ENCODE measurements around the gene PLAGL2. TPM values are rescaled to one million over a fixed set of nuclear protein-coding genes. Genes with fewer than 3 reads are reported as not detected.

Gene PLAGL2
- total RNA-seq, 1 experiment from 2014 or later = 30.5 TPM

DNA sequence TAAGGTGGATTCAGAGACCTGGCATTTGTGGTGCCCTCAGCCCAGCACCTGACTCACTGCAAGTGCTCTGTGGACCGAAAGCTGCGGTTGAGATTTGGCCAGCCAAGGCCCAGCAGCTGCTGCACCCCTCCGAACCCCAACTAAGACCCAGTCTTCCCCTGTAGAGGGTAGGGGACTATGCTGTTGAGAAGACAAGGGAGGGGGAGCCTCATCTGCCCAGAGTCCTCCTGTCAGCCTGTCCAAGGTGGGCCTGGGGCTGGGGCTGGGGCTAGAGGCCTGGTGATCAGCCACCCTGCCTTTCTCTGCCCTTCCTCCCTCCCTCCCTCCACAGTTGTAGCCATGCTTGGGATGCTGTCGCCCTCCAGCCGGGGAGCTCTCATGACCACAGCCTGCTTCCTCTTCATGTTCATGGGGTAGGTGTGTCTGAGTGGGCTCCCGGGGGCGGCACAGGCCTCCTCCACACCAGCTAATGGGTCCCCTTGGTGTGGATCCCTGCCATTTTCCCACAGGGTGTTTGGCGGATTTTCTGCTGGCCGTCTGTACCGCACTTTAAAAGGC lies 57.2 kb downstream of the PLAGL2 start:
- CTCF ChIA-PET = no interaction called here
- H3K4me3 Mint-ChIP-seq (ENCODE audit: low read depth, unreplicated experiment) = no peak overlapping the region
- DNase-seq = no peak
- peaks cover 71% of the 10 kb centered on the region for H3K36me3 Mint-ChIP-seq (ENCODE audit: insufficient read depth, unreplicated experiment)
- no peak overlapping the region for H3K27ac Mint-ChIP-seq (ENCODE audit: unreplicated experiment)
- H3K4me1 Mint-ChIP-seq (ENCODE audit: low read depth, unreplicated experiment) = peaks cover 21% of the 10 kb centered on the region
- no TSS peak for BruUV-seq (replicated peaks)
- TF ChIP-seq, protein P1, sequence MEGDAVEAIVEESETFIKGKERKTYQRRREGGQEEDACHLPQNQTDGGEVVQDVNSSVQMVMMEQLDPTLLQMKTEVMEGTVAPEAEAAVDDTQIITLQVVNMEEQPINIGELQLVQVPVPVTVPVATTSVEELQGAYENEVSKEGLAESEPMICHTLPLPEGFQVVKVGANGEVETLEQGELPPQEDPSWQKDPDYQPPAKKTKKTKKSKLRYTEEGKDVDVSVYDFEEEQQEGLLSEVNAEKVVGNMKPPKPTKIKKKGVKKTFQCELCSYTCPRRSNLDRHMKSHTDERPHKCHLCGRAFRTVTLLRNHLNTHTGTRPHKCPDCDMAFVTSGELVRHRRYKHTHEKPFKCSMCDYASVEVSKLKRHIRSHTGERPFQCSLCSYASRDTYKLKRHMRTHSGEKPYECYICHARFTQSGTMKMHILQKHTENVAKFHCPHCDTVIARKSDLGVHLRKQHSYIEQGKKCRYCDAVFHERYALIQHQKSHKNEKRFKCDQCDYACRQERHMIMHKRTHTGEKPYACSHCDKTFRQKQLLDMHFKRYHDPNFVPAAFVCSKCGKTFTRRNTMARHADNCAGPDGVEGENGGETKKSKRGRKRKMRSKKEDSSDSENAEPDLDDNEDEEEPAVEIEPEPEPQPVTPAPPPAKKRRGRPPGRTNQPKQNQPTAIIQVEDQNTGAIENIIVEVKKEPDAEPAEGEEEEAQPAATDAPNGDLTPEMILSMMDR (IDR thresholded peaks at IDR 0.05; ENCODE audit: unreplicated experiment) = no peak
- intact Hi-C loops (cut with micrococcal nuclease; ENCODE audit: unreplicated experiment) = no loop called here
- H3K9me3 Mint-ChIP-seq (ENCODE audit: low read depth, unreplicated experiment) = no peaks in the 10 kb centered on the region
- no peaks in the 10 kb centered on the region for H3K27me3 Mint-ChIP-seq (ENCODE audit: unreplicated experiment)

DNA sequence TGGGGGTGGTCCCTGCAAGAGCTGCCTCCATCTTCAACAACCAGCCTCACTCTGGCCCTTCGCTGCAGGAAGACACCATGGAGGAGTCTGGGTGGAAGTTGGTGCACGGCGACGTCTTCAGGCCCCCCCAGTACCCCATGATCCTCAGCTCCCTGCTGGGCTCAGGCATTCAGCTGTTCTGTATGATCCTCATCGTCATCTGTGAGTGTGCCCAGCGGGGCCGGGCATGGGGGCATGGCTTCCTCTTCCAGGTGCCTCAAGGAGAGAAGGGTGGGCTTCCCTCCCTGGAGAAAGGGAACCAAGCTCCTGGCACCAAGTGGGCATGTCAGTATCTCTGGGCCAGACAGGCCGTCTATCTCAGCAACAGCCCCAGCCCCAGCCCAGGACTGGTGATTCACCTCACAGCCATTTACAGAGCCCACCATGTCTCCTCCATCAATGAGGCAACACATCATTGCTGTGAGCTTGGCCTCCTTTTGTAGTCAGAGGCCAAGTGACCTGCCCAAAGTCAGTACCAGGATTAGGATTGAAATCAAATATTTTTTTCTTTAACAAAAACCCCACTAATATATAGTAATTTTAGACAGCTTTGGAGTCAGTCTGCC lies 57.9 kb downstream of the PLAGL2 start:
- DNase-seq = no peak
- no TSS peak for BruUV-seq (replicated peaks)
- peaks cover 69% of the 10 kb centered on the region for H3K36me3 Mint-ChIP-seq (ENCODE audit: insufficient read depth, unreplicated experiment)
- TF ChIP-seq, protein P1 (IDR thresholded peaks at IDR 0.05; ENCODE audit: unreplicated experiment) = no peak
- H3K9me3 Mint-ChIP-seq (ENCODE audit: low read depth, unreplicated experiment) = no peaks in the 10 kb centered on the region
- no peaks in the 10 kb centered on the region for H3K27me3 Mint-ChIP-seq (ENCODE audit: unreplicated experiment)
- intact Hi-C loops (cut with micrococcal nuclease; ENCODE audit: unreplicated experiment) = no loop called here
- CTCF ChIA-PET = no interaction called here
- no peak overlapping the region for H3K27ac Mint-ChIP-seq (ENCODE audit: unreplicated experiment)
- H3K4me3 Mint-ChIP-seq (ENCODE audit: low read depth, unreplicated experiment) = no peak overlapping the region
- H3K4me1 Mint-ChIP-seq (ENCODE audit: low read depth, unreplicated experiment) = peaks cover 14% of the 10 kb centered on the region

DNA sequence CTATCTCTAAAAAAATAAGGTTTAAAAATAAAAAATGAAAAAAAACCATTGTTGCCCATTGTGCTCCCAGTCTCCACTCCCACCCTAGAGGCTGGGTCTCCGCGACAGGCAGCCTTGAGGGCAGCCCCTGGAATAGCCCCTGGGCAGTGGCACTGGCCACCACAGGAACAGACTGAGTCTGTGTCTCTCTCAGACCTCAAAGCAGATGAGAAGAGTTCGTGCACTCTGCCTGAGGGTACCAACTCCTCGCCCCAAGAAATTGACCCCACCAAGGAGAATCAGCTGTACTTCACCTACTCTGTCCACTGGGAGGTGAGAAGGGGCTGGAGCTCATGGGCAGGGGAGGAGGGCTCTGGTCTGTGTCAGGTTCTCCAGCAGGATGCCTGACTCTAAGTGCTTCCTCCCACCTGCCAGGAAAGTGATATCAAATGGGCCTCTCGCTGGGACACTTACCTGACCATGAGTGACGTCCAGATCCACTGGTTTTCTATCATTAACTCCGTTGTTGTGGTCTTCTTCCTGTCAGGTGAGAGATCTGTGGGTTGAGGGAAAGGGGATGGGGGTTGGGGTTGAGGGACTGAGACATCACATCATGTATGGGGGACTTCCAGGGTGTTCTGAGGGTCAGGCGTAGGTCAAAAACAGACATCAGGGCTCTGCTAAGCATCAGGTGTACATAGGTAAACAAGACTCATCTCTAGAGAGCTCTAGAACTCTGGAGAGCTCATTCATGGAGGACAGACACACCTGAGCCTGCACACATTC lies 62.5 kb downstream of the PLAGL2 start:
- no TSS peak for BruUV-seq (replicated peaks)
- Mint-ChIP-seq H3K4me1 (ENCODE audit: low read depth, unreplicated experiment) (no peaks in the 10 kb centered on the region), H3K27ac (ENCODE audit: unreplicated experiment) (no peak overlapping the region), H3K27me3 (ENCODE audit: unreplicated experiment) (no peaks in the 10 kb centered on the region), H3K36me3 (ENCODE audit: insufficient read depth, unreplicated experiment) (peaks cover 72% of the 10 kb centered on the region), H3K9me3 (ENCODE audit: low read depth, unreplicated experiment) (no peaks in the 10 kb centered on the region), H3K4me3 (ENCODE audit: low read depth, unreplicated experiment) (no peak overlapping the region)
- no peak for DNase-seq
- intact Hi-C loops (cut with micrococcal nuclease; ENCODE audit: unreplicated experiment) = no loop called here
- TF ChIP-seq, protein P1 (IDR thresholded peaks at IDR 0.05; ENCODE audit: unreplicated experiment) = no peak
- CTCF ChIA-PET = no interaction called here

DNA sequence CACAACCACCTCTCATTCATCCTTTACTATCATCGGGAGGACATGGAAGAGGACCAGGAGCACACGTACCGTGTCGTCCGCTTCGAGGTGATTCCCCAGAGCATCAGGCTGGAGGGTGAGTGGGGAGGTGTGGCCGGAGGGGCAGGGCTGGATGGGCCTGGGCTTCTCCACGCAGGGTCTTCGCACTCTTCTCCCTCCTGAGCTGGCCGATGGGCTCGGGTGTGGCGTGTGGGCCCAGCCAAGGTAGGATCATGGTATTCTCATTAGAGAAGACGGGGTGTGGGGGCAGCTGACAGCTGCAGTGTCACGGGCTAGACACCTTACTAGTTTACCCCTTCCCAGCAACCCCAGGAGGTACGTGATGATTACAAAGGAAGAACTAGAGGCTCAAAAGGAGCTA lies 64.6 kb downstream of the PLAGL2 start:
- DNase-seq = no peak
- intact Hi-C loops (cut with micrococcal nuclease; ENCODE audit: unreplicated experiment) = no loop called here
- BruUV-seq (replicated peaks) = no TSS peak
- H3K4me1 Mint-ChIP-seq (ENCODE audit: low read depth, unreplicated experiment) = no peaks in the 10 kb centered on the region
- peaks cover 76% of the 10 kb centered on the region for H3K36me3 Mint-ChIP-seq (ENCODE audit: insufficient read depth, unreplicated experiment)
- no peaks in the 10 kb centered on the region for H3K27me3 Mint-ChIP-seq (ENCODE audit: unreplicated experiment)
- H3K9me3 Mint-ChIP-seq (ENCODE audit: low read depth, unreplicated experiment) = no peaks in the 10 kb centered on the region
- H3K27ac Mint-ChIP-seq (ENCODE audit: unreplicated experiment) = no peak overlapping the region
- H3K4me3 Mint-ChIP-seq (ENCODE audit: low read depth, unreplicated experiment) = no peak overlapping the region
- CTCF ChIA-PET = no interaction called here
- TF ChIP-seq, protein P1 (IDR thresholded peaks at IDR 0.05; ENCODE audit: unreplicated experiment) = no peak

Other genes starting within 250 kb of the PLAGL2 start
- not detected in 2 replicates for gene XKR7, start 239.6 kb downstream of the PLAGL2 start, total RNA-seq (2022)
- gene CCM2L, start 197.3 kb downstream of the PLAGL2 start, total RNA-seq (2022) = not detected in 2 replicates
- gene HCK, start 155.5 kb downstream of the PLAGL2 start, total RNA-seq (2022) = not detected in 2 replicates
- gene TM9SF4, start 98.0 kb downstream of the PLAGL2 start, total RNA-seq (2022) = 95.3 and 104 TPM in 2 replicates
- gene POFUT1, start 137 bp upstream of the PLAGL2 start, total RNA-seq (2022) = 79.9 and 87.3 TPM in 2 replicates
- 51.2 and 56.6 TPM in 2 replicates for gene KIF3B, start 69.9 kb upstream of the PLAGL2 start, total RNA-seq (2022)
- 120 and 123 TPM in 2 replicates for gene ASXL1, start 150.6 kb upstream of the PLAGL2 start, total RNA-seq (2022)